EH (cell line): ENCODE results near the gene ANKRD1.
A peak's percentile ranks its signal among the peaks of the same experiment; 100 is the strongest.
"Not testable (repeated sequence)": the region's sequence is repeated elsewhere in the genome, so short reads cannot be mapped to it uniquely, and the experiment has no call there.

Experiments used
- DNase-seq: peaks from one replicate; pipeline ENCODE4 v3.0.0-alpha.2; 2015; ENCODE audit warnings: low read depth

ANKRD1 gene

GRCh38 chr10:90912174-90912573 is 8.7 kb downstream of the ANKRD1 start:
- peak; percentile 20 for DNase-seq

- peak; percentile 79 for DNase-seq
Measured at GRCh38 chr10:90911133-90912051, 9.5 kb downstream of the ANKRD1 start.

GRCh38 chr10:90906596-90906995 is 14.3 kb downstream of the ANKRD1 start:
- no peak for DNase-seq

- no peak for DNase-seq
Measured at GRCh38 chr10:90905925-90906324, 15.0 kb downstream of the ANKRD1 start.

GRCh38 chr10:90896916-90897315 is 24.0 kb downstream of the ANKRD1 start:
- not testable (repeated sequence) for DNase-seq

GRCh38 chr10:90893190-90893589 is 27.7 kb downstream of the ANKRD1 start:
- no peak for DNase-seq

GRCh38 chr10:90890347-90890746 is 30.5 kb downstream of the ANKRD1 start:
- DNase-seq: peak; percentile 52

GRCh38 chr10:90889636-90890035 is 31.3 kb downstream of the ANKRD1 start:
- peak; percentile 25 for DNase-seq

GRCh38 chr10:90888387-90888786 is 32.5 kb downstream of the ANKRD1 start:
- DNase-seq: no peak

- no peak for DNase-seq
Measured at GRCh38 chr10:90887555-90887954, 33.3 kb downstream of the ANKRD1 start.

GRCh38 chr10:90885176-90885575 is 35.7 kb downstream of the ANKRD1 start:
- DNase-seq: peak; percentile 91

- DNase-seq: peak; percentile 84
Measured at GRCh38 chr10:90884431-90884830, 36.5 kb downstream of the ANKRD1 start.

GRCh38 chr10:90880059-90880719 is 40.7 kb downstream of the ANKRD1 start:
- peak; percentile 57 for DNase-seq

GRCh38 chr10:90879062-90879461 is 41.8 kb downstream of the ANKRD1 start:
- no peak for DNase-seq

GRCh38 chr10:90872648-90873020 is 48.3 kb downstream of the ANKRD1 start:
- no peak for DNase-seq

GRCh38 chr10:90871766-90872647 is 48.9 kb downstream of the ANKRD1 start, which contains the start of gene RPP30:
TSS of gene RPP30 (plus strand) at chr10:90871974. CDS start at chr10:90871987, 13 bp downstream.
- peak; percentile 80 for DNase-seq

GRCh38 chr10:90871279-90871765 is 49.6 kb downstream of the ANKRD1 start:
- peak; percentile 70 for DNase-seq

GRCh38 chr10:90866050-90866598 is 54.8 kb downstream of the ANKRD1 start:
- no peak for DNase-seq

- peak; percentile 34 for DNase-seq
Measured at GRCh38 chr10:90865401-90865800, 55.5 kb downstream of the ANKRD1 start.

GRCh38 chr10:90862908-90863514 is 57.9 kb downstream of the ANKRD1 start:
- DNase-seq: peak; percentile 51
